HG03442 (cell line): ENCODE measurements around the gene TMEM50B.
A peak's percentile ranks its signal among the peaks of the same experiment; 100 is the strongest.
"Not testable (repeated sequence)": the region's sequence is repeated elsewhere in the genome, so short reads cannot be mapped to it uniquely, and the experiment has no call there.

Source experiments
- ATAC-seq: cut with Tn5 transposase; IDR thresholded peaks from one replicate; pipeline ENCODE4 v1.9.1; 2021; ENCODE audit warnings: mild to moderate bottlenecking, moderate library complexity; ENCODE audit not compliant: unreplicated experiment

TMEM50B gene

DNA sequence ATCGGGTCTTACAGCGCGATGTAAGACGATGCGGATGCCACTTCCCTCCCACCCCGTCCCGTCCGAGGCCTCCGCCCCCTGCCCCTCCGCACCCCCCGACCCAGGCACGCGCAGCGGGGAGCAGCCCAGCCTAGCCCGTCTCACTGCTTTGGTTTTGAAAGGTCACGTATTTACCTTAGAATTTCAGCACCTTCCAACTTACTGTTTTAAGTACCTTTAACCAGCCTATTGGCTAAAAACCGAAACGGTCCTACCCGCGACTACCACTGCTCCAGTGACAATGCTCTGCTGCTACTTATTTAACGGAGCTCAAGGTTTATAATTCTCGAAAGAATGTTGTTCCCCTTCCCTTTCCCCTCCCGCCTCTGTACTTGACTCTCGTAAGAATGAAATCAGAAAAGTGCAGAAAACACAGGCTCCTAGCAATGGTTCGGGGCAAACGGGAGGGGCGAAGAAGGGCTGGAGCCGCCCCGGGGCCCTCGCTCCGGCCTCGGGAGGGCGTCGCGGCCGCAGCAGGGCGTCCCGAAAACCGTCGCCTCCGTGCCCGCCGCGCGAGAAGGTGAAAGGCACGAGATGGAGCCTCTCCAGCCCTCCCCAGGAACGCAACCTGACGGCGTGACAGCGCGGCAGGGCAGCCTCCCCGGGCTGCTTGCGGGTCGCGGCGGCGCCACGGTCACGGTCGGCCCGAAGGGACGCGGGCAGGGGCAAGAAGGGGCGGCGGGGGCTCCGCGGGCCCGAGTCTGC, 667 bp downstream of the TMEM50B start:
- ATAC-seq = peak; percentile 21

DNA sequence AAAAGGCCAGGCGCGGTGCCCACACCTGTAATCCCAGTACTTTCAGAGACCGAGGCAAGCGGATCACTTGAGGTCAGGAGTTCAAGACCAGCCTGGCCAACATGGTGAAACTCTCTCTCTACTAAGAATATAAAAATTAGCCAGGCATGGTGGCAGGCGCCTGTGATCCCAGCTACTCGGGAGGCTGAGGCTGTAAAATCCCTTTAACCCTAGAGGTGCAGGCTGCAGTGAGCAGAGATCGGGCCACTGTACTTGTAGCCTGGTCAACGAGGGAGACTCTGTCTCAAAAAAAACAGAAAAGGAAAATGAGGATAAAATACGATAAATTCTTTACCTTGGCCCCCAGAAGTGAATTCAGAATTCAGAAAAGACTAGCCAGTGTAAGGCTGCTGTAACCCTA, 1.6 kb downstream of the TMEM50B start:
- no peak for ATAC-seq

DNA sequence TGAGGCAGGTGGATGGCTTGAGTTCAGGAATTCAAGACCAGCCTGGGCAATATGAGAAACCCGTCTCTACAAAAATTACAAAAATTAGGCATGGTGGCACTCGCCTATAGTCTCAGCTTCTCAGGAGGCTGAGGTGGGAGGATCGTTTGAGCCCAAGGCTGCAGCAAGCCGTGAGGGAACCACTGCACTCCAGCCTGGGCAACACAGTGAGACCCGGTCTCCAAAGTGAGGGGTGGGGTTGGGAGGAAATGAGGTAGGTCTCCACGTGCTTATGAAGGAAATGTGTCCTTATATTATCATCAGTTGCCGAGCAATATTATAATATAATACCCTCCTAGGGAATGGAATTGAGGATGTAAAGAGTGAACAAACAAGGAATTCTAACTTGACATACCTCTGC, 2.7 kb downstream of the TMEM50B start:
- no peak for ATAC-seq

DNA sequence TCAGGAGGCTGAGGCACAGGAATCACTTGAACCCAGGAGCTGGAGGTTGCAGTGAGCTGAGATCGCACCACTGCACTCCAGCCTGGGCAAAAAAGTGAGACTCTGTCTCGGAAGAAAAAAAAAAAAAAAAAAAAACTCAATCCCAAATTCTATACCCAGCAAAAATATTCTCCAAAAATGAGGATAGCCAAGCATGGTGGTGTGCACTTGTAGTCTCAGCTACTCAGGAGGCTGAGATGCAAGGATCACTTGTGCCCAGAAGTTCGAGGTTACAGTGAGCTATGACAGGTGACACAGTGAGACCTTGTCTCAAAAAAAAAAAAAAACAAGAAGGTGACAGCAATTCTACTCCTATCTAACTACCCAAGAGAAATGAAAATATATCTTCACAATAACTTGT, 6.4 kb downstream of the TMEM50B start:
- ATAC-seq = no peak

DNA sequence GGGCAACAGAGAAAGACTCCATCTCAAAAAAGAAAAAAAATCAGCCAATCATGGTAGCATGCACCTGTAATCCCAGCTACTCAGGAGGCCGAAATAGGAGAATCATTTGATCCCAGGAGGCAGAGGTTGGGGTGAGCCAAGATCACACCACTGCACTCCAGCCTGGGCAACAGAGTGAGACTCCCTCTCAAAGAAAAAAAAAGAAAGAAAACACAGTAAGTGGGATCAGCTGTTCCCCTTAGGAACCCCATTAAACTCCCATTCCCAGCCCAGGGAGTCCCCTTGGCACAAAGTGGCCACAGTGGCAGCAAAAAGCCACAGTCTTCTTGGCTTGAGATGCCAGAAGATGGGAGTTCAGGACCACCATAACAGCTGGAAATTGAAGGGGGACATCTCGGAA, 9.1 kb downstream of the TMEM50B start:
- no peak for ATAC-seq

DNA sequence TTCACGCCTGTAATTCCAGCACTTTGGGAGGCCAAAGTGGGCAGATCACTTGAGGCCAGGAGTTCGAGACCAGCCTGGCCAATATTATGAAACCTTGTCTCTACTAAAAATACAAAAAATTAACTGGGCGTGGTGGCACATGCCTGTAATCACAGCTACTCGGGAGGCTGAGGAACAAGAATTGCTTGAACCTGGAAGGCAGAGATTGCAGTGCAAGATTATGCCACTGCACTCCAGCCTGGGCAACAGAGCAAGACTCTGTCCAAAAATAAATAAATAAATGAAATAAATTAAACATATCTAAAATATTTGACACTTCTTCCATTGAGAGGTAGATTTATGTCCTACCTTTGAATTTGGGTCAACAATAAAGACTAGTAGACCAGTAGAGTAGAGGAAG, 10.6 kb downstream of the TMEM50B start:
- not testable (repeated sequence) for ATAC-seq

DNA sequence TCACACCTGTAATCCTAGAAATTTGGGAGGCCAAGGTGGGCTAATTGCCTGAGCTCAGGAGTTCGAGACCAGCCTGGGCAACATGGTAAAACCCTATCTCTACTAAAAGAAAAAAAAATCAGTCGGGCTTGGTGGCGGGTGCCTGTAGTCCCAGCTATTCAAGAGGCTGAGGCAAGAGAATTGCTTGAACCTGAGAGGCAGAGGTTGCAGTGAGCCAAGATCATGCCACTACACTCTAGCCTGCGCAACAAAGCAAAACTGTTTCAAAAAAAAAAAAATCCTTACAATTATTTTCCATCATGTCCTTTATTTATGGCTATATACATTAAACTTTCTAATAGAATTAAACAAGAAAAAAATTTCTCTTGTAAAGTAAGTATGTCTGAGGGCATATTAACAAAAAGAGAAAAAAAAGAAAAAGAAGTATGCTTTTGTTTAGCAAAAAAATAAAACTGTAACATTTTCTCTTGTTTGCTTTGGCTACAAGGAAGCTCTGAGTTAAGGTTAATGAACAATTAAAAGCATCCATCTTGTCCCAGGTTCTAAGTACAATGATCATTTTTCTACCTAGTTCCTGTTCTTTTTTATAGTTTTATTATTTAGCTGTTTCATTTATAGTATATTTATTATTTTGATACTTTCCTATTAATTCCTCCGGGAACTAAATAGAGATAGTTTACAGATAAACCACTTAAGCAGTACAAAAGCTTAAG, 18.1 kb downstream of the TMEM50B start:
- no peak for ATAC-seq

DNA sequence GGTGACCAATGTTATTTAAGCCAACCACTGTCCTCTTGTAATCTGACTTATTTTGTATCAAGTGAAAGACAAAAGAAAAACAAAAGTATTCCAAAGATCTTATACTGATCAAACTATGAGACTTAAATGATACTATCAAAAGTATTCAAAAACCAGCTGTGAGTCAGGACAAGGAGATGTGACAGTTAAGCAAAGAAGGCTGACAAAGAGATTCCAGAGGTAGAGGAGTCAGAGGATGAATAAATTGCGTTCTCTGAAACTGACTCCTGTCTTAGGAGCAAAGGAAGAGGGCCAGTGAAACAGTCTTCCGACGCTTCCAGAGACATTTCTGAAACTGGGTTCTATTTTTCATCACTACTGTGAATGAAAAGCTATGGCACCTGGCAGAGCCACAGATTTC, 20.9 kb downstream of the TMEM50B start:
- no peak for ATAC-seq

DNA sequence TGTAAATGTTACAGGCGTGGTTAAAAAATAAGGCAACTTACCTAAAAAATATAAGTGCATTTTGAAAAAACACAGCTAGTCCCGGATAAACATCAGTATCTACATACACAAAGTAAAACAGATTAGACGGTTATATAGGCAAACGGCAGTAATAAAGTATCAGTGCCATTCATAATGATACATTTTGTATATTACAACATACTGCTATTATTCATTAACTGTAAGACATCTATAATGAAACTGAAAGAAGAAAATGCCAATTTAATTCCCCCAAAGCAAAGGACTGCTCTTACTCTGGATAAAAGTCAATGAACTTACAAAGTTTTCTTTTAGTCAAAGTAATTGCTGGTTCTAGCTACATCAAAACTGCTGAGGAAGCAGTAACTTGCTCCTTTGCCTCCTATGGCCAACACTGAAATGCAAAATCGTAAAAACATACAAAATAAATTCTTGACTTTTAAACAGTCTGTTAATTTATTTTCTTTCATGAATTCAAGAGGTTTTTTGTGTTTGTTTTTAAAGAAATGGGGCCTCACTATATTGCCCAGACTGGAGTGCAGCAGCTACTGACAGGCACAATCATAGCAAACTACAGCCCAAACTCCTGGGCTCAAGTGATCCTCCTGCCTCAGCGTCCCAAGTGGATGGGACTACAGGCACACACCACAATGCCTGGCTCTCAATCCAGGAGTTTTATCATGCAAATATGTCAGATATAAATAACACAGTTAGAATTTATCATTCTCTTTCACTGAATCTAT, 23.9 kb downstream of the TMEM50B start:
- ATAC-seq = no peak

DNA sequence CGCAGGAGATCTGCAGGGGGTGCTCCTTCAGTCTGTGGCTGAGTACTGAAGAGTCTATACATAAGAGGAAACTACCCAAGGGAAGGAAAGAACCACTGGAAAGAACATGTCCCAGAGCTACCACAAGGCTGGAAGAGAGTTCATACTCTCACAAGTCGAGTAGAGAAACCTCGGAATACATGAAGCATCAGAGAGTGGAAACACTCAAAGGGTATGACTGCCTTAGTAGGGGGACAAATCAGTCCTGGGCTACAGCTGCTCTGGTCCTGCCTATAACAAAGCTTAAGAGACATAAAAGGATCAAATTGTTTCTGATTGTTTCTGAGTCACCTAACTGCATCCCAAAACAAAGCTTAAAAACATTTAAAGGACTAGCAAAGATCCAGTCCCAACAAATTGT, 27.4 kb downstream of the TMEM50B start:
- ATAC-seq = no peak

DNA sequence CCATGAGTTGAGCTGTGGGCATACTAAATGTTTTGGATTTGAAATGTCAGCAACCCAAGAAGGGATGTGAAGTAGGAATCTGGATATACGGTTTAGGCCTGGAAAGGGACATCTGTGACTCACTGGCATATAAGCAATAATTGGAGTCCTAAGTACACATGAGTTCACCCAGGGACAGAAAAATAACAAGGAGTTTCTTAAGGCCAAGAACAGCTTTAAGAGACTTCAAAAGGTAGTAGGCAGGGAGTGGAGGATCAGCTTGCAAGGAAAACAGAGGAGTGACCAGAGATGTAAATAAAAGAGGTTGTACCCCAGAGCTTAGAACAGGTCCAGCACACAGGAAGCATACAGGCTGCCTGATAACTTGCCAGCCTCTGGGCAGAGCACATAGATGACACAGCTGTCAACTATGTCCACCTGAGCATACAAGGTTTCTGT, 28.1 kb downstream of the TMEM50B start:
- no peak for ATAC-seq

DNA sequence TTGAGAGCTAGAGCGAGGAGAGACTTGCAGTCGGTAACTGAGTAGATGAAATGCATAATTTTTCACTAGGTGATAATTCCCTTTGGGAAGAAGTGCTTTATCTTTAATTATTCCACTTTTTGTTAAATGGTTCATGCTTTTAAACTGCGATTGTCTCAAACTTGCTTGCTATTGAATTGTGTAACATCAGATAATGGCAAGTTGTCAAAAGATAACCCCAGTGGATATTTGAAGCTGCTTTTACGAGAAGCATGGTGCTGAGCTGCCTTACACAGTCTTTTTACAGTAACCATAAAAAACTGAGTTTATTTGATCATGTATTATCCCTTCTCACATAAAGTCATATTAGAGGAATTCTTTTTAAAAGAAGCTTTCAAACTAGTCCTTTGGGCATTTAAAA, 30.2 kb downstream of the TMEM50B start:
- no peak for ATAC-seq

DNA sequence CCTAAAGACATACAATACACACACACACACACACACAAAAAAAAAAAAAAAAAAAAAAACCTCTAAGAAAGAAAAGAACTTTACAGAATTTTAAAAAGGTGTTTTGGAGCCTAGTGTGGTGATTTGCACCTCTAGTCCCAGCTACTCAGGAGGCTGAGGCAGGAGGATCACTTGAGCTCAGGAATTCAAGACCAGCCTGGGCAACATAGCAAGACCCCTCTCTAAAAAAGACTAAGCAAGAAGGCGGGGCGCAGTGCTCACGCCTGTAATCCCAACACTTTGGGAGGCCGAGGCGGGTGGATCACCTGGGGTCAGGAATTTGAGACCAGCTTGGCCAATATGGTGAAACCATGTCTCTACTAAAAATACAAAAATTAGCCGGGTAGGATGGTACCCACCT, 33.2 kb downstream of the TMEM50B start:
- not testable (repeated sequence) for ATAC-seq

DNA sequence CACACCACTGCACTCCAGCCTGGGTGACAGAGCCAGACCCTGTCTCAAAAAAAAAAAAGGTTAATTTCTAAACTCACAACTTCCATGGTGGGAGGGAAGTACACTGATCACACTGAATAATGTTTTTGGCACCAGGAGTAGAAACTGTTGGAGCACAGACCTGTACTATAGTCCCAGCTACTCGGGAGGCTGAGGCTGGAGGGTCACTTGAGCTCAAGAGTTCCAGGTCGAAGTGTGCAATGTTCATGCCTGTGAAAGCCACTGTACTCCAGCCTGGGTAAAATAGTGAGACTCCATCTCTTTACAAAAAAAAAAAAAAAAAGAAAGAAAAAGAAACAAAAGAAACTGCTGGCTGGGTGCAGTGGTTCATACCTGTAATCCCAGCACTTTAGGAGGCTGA, 35.3 kb downstream of the TMEM50B start:
- no peak for ATAC-seq

DNA sequence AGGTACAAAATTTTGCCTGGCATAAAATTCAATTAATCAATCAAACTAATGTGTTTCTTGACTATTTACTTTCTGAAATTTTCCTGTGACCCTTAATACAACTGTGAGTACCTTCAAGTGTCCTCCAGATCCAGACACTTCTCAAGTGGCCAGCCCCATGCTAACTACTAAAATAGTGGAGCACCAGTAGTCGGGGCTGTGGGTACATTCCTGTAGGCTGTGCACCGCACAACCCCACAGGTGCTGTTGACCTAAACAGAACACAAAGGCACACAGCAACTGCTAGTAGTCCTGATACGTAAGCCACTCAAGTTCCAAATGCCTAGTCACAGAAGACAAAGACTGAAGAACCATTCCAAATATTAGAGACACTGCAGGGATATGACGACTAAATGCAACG, 36.6 kb downstream of the TMEM50B start:
- no peak for ATAC-seq

DNA sequence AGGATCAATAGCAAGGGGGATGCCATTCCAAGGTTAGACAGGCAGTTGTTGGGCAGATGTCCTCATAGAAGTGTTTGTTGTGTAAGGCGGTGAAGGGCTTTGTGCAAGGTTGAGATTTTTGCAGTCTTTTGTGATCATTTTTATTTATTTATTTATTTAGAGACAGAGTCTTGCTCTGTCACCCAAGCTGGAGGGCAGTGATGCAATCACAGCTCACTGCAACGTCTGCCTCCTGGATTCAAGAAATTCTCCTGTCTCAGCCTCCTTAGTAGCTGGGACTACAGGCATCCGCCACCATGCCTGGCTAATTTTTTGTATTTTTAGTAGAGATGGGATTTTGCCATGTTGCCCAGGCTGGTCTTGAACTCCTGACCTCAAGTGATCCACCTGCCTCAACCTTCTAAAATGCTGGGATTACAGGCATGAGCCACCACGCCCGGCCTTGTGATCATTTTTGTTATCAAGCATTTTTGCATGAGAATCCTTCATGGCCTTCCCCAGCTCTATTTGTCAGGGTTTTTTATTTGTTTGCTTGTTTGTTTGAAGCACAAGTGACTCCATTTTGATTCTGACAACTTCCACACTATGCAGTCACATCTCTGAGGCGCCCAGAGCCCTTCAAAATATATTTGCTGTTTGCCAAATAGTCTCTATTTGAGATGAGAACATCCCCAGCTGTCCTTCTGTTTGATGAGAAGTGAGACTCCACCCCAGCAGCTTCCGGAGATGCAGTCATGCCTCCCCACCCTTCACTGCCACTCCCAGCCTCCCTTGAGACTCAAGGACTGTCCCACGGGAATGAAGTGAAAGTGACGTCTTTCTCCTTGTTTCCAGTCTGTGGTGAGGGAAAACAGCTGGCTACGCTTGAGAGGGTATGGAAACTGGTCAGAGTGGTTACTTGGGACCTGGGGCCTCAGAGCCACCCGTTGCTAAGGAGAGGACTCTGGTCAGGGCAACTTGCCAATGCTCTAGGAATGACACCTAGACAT, 38.0 kb downstream of the TMEM50B start:
- peak; percentile 75 for ATAC-seq

DNA sequence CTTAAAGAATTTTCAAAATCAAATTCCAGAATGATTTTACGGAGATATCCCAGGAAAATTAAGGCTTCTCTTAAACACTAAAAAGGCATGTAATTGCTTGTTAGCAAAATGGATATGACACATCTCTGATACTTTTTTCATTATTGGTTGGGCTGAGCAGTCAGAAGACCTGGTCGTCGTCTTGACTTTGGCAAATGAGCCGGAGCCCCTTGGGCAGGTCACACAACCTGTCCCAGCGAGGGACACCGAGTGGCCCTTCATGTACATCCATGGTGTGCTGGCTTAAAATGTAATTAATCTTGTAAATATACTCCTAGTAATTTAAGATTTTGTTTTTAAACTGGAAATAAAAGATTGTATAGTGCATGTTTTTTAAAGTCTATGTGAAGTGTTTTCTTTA, 42.6 kb downstream of the TMEM50B start:
- no peak for ATAC-seq

DNA sequence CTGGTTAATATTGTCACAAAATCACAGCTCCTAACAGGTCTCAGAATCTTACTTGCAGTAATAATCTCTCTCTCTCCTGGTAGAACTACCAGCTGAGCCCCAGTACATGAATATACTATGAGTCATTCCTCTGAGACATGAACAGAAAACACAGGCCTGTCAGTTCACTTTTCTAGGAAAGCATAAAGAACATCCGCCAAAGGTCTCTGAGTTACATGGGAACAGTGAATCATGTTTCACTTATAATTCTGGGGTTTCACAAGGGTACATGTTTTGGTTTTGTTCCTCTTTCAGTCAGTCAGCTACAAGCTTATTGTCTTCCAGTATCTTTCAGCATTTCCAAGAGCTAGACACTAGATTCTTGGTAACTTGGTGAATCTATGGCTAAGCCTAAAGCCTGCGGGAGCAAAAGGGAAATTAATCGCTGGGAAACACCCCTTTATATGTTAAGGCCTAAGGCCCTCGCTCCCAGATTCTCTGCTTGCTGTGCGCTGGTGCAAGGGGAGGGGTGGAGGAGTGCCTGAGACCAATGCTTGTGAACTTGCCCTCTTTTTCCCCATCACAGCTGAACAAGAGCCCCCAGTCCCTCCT, 44.9 kb downstream of the TMEM50B start:
- ATAC-seq = peak; percentile 79

DNA sequence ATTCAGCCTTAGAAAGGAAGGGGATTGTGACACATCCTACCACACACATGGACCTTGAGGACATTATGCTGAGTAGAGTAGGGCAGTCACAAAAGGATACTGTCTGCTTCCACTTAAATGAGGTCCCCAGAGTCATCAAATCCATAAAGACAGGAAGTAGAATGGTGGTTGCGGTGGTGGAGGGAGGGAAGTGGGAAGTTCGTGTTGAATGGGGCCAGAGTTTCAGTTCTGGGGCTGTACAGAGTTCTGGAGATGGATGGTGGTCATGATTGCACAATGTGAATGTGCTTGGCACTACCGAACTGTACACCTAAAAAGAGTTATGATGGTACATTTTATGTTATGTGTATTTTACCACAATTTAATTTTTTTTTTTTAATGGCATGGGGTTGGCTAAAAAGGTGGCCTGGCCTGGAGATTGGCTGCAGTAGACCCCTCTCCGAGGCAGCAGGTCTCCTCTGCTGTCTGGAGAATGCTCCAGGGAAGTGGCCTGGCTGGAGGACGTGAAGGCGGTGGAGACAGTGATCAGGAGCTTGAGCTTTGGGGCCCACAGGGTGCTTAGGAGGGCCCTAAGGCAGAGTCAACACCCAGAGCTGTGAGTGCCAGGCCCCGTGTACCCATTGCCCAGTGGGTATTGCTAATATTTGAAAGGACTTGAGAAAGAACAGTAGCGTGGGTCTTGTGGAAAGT, 46.2 kb downstream of the TMEM50B start:
- ATAC-seq = no peak

DNA sequence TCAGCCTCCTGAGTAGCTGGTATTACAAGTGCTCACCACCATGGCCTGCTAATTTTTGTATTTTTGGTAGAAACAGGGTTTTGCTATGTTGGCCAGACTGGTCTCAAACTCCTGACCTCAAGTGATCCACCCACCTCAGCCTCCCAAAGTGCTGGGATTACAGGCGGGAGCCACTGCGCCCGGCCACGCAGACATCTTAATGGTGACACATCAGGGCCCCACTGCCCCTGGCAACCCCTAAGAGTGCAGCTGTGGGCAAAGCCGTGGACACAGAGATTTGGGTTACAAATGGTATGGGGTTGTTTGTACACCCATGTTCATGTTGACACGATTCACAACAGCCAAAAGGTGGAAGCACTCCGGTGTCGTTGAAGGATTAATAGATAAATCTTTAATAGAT, 46.8 kb downstream of the TMEM50B start:
- ATAC-seq = no peak
